Coronary artery (tissue), 2 donors: ENCODE results near the gene F13A1.

Source experiments
- DNase-seq: peaks from one replicate; pipeline ENCODE4 v3.0.0-alpha.2; 2017; ENCODE audit warnings: low spot score
- H3K27ac ChIP-seq, 2 donors: fragments of 200-600 bp; sonication (generic); one replicate each; pipeline ENCODE4 v1.5.1; 2016 to 2019
- H3K4me3 ChIP-seq: fragments of 200-600 bp; sonication (generic); 2 replicates; pipeline ENCODE4 v1.5.1; 2016; ENCODE audit warnings: mild to moderate bottlenecking, moderate library complexity
- CTCF ChIP-seq: fragments of 200-600 bp; sonication (generic); IDR thresholded peaks from one replicate; pipeline ENCODE4 v1.5.1; 2019; ENCODE audit warnings: antibody characterized with exemption

Gene F13A1

GRCh38 chr6:6319952-6320811 lies at the start of gene F13A1:
Gene F13A1 (minus strand): TSS chr6:6320662. CDS start chr6:6318664, 1,998 bp downstream.
- DNase-seq: no peak
- Histone ChIP-seq H3K4me3 (peak within 1 kb of the TSS; percentile 64), H3K27ac (peak within 1 kb of the TSS in 1 of 2 donors; percentile 71)
- no peak for TF ChIP-seq CTCF

GRCh38 chr6:6368684-6369052 lies 48.2 kb upstream of the F13A1 start:
- DNase-seq: no peak
- no peak for TF ChIP-seq CTCF
- Histone ChIP-seq H3K27ac (no peak overlapping the region), H3K4me3 (no peak overlapping the region)

GRCh38 chr6:6368040-6368683 lies 47.7 kb upstream of the F13A1 start:
- Histone ChIP-seq H3K27ac (no peak overlapping the region), H3K4me3 (no peak overlapping the region)
- no peak for TF ChIP-seq CTCF
- no peak for DNase-seq

- no peak overlapping the region for H3K4me3 ChIP-seq
- DNase-seq: no peak
- no peak overlapping the region for H3K27ac ChIP-seq
- no peak for TF ChIP-seq CTCF
Observed at GRCh38 chr6:6366803-6367202, 46.3 kb upstream of the F13A1 start.

- Histone ChIP-seq H3K4me3 (no peak overlapping the region), H3K27ac (no peak overlapping the region)
- no peak for DNase-seq
- TF ChIP-seq CTCF: no peak
Observed at GRCh38 chr6:6365242-6365641, 44.8 kb upstream of the F13A1 start.

GRCh38 chr6:6362056-6362840 lies 41.8 kb upstream of the F13A1 start:
- DNase-seq: no peak
- H3K27ac ChIP-seq: no peak overlapping the region
- H3K4me3 ChIP-seq: no peak overlapping the region
- TF ChIP-seq CTCF: no peak
